Measurements from ENCODE around the gene WDR11.
A peak's percentile ranks its signal among the peaks of the same experiment; 100 is the strongest.

WDR11 gene

GRCh38 chr10:120945182-120945581 is 94.0 kb downstream of the WDR11 start:
- DNase-seq: no peak

GRCh38 chr10:120945801-120946302 is 94.7 kb downstream of the WDR11 start:
- DNase-seq: no peak

- DNase-seq: no peak
Observed at GRCh38 chr10:120946497-120946896, 95.3 kb downstream of the WDR11 start.

- peak; percentile 61 for DNase-seq
Observed at GRCh38 chr10:120948889-120949608, 97.9 kb downstream of the WDR11 start.

- DNase-seq: no peak
Observed at GRCh38 chr10:120949609-120950031, 98.5 kb downstream of the WDR11 start.

- DNase-seq: no peak
Observed at GRCh38 chr10:120950051-120950561, 98.9 kb downstream of the WDR11 start.

GRCh38 chr10:120951288-120951687 is 100.1 kb downstream of the WDR11 start:
- no peak for DNase-seq

- DNase-seq: no peak
Observed at GRCh38 chr10:120953897-120954296, 102.7 kb downstream of the WDR11 start.
